ENCODE data around the gene RPTOR. TPM values are rescaled to one million over a fixed set of nuclear protein-coding genes. Genes with fewer than 3 reads are reported as not detected.
"Not testable (repeated sequence)": the region's sequence is repeated elsewhere in the genome, so short reads cannot be mapped to it uniquely, and the experiment has no call there.

Gene RPTOR, protein sequence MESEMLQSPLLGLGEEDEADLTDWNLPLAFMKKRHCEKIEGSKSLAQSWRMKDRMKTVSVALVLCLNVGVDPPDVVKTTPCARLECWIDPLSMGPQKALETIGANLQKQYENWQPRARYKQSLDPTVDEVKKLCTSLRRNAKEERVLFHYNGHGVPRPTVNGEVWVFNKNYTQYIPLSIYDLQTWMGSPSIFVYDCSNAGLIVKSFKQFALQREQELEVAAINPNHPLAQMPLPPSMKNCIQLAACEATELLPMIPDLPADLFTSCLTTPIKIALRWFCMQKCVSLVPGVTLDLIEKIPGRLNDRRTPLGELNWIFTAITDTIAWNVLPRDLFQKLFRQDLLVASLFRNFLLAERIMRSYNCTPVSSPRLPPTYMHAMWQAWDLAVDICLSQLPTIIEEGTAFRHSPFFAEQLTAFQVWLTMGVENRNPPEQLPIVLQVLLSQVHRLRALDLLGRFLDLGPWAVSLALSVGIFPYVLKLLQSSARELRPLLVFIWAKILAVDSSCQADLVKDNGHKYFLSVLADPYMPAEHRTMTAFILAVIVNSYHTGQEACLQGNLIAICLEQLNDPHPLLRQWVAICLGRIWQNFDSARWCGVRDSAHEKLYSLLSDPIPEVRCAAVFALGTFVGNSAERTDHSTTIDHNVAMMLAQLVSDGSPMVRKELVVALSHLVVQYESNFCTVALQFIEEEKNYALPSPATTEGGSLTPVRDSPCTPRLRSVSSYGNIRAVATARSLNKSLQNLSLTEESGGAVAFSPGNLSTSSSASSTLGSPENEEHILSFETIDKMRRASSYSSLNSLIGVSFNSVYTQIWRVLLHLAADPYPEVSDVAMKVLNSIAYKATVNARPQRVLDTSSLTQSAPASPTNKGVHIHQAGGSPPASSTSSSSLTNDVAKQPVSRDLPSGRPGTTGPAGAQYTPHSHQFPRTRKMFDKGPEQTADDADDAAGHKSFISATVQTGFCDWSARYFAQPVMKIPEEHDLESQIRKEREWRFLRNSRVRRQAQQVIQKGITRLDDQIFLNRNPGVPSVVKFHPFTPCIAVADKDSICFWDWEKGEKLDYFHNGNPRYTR (N-terminal part only)
- 40.9 TPM for total RNA-seq

DNA sequence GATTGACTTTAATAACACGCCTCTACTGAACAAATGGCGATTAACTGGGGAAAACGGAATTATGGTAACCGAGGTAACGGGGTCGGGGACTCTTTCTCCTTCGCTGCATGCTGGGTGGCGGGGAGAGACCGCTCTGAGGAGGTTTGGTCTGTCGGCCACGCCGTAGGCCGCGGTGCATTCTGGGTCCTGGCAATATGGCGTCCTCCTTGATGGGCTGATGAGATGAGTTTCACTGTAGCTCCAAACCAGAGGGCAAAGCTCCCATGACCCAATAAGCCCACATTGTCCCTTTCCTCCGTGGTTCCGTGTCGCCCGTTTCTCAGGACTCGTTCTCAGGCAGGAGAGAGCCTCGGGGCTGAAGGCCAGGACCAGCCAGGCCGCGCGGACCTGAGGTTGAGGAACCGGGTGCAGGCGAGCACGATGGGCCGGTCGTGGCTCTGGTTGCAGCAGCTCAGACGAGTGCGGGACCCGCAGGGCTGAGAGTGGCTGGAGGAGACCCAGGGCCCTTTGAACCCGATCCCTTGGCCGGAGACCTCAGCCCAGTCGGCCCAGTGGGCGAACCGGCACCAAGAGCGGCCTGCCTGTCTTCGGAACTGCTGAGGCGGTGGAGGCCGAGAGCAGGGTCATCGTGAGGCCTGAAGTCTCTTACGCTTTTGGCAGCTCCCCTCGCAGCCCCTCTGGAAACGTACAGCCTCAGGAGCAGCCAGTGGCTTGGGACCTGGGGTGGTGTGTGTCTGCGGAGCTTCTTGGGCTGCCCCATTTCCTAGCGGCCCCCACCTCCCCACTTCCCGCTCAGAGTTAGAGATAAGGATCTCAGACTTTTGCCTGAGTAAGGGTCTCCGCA is at the start of gene RPTOR:
Gene RPTOR (plus strand): TSS at position 184 of the 844 bp plus-strand sequence. CDS start 792 bp downstream, outside the sequence.
- peak; percentile 97 for DNase-seq

DNA sequence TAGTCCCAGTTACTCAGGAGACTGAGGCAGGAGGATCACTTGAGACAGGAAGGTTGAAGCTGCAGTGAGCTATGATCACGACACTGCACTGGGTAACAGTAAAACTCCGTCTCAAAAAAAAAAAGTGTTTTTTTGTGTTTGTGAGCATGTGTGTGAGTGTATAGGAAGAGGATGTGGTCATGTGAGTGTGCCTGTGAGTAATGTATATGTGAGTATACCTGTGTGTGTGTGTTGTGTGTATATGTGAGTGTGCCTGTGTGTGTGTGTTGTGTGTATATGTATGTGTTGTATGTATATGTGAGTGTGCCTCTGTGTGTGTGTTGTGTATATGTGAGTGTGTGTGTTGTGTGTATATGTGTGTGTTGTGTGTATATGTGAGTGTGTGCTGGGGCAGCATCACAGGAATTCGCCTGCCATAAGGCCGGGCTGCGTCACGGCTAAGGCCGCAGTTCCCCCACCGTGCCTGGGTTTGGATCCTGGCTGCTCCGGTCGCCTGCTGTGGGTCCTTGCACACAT is 46.9 kb upstream of the RPTOR start:
- no peak for DNase-seq

DNA sequence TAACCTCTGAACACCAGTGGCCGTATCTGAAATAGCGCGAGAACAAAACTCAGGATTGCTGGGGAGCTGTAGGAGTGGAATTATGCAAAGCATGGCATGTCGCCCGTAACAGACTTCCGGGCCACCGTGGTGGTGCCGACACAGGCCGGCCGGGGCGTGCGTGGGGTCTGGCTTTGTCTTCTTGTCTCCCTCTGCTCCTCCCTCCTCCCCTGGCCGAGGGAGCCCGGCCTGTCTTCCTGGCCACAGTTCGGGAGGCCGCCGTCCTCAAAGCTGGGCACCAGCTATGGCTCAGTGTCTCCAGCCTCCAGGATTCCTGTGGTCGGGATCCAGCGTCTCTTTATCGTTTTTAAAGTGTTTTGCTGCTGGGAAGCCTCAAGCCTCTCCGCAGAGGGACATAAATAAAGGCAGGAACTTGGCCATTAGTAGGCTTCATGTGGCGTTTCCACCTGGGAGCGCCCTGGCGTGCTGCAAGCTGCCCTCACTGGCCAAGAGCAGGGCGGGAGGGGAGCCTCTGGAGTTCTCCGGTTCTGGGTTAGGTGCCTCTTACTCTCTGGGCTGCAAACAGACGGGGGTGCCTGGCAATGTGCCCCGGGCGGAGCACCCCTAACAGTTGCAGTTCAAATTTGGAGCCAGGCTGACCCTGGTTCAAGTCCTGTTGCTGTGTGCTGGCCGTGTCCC is 46.3 kb upstream of the RPTOR start:
- no peak for DNase-seq

DNA sequence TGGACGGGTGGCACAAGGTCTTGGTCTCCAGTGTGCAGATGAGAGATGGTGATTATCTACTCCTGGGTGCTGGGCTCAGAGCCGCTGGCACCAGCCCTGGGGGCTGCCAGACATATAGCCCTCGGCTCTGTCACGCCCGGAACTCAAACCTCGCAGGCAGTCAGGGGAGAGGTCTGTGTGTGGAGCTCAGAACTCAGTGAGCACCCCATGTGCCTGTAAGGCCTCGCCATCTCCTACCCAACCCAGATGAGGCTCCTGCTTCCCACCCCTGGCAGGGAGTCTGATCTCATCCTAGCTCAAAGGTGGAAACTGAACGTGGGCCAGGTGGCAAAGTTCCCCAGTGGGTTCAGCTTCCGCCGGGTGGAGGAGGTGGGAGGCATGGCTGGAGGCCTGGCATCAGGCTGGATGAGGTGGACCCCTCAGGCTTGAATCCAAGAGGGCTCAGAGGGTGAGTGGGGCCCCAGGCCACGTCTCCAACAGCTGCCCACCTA is 45.7 kb upstream of the RPTOR start:
- DNase-seq = no peak

DNA sequence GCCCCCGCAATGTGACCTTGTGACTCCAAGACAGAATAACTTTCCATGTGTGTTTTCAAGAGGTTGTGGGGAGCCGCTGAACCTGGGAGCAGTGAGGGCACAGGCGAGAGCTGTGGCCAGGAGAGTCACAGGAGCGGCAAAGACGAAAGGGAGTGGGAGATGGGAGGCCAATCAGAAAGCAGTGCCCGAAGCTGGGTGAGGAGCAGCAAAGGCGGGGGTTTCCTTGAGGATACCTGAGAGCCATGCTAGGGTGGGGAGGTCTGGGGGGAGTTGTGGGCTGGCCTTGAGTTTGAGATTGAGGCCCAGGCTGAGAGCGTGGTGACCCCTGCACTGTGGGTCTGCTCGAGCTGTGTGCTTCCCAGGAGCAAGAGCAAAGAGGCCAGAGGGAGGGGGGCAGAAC is 45.1 kb upstream of the RPTOR start:
- DNase-seq = no peak

DNA sequence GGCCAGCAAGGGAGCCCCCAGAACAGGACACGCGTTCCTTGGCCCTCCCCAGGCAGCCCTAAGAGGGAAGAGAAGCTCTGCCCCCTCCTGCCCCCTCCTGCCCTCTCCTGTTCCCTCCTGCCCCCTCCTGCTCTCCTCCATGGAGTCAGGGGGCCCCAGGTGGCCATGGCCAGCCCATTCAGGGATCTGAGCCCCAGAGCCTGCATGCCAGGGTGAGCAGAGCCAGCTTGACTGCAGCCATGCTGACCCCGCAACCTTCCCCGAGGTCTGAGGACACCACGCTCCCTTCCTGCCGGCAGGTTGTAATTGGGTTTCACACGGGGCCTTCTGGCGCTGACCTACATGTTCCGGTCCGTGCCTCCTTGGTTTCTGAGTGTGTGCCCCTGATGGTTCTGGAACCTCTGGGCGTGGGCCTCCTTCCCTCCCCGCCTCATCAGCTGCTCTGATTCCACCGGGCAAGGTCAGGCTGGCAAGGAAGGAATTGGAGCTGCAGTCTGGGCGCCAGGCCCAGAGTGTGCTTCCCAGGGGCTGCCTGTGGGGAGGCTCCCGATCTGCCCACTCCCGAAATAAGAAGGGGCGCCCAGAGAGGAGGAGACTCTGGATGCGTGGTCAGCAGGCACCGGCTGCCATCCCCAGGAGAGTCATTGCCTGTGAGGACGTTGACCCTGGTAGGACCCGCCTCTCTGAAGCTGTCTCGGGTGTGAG is 44.5 kb upstream of the RPTOR start:
- DNase-seq = no peak

DNA sequence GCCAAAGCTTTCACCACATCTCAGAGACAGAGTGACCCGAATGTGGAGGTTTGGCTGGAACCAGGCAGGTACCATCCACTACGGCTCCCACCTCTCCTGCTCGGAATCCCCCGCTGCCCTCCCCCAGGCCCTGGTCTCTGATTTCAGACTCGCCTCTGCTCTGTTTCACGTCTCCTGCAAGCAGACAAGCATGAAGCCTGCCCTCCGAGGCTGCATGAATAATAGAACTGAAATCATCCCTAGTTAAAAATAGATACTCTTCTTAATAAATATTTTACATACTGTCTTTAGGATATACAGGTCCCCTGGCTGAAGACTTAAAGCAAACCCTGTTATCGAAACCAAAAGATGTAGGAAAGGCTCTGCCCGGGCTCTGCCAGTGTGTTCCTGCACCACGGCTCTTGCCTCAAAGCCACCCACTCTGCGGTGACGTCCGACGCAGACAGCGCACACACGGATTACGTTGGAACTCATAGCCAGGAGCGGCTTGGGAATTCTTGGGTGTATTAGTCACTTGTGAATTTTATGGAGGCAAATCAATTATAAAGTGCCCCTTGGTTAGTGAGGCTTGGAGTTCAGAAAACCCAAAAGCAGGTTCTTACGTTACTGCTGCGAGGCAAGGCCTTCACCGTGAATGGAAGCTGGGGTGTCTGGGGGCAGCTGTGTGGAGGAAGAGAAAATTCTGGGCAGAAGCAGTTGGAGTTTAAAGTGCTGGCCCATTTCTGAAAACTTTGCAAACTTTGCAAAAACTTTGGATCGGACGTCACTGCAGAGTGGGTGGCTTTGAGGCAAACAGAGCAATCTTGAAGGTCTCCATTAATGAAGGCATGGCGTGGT is 42.7 kb upstream of the RPTOR start:
- DNase-seq = no peak

DNA sequence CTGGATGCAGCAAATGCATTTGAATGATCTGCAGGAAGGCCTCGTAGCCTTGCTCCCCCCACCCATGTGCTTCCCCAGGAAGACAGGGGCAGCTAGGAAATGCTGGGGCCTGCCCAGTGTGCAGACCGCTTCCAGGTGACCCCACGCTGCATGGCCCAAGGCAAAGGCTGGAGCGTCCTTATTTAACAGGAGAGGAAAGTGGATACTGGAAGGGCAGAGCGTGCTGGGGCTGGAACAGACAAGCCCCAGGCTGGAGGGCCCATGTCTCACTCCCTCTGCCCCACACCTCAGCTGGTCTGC is 42.1 kb upstream of the RPTOR start:
- no peak for DNase-seq

DNA sequence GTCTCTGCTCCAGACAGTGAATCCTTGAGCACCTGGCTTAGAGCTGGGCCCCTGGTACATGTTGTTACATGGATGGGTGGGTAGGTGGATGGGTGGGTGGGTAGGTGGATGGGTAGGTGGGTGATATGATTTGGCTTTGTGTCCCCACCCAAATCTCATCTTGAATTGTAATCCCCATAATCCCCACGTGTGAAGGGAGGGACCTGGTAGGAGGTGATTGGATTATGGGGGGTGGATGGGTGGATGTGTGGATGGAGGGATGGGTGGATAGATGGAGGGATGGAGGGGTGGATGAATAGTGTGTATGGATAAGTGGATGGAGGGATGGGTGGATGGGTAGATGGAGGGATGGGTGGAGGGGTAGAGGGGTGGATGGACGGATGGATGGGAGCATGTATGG is 41.6 kb upstream of the RPTOR start:
- DNase-seq = no peak

DNA sequence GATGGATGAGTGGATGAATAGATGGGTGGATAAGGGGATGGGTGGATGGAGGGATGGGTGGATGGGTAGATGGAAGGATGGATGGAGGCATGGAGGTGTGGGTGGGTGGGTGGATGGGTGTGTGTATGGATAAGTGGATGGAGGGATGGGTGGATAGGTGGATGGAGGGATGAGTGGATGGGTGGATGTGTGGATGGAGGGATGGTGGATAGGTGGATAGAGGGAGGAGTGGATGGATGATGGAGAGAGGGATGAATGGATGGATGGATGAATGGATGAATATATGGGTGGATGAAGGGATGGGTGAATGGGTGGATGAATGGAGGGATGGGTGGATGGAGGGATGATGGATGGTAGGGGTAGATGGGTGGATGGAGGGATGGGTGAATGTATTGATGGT is 40.7 kb upstream of the RPTOR start:
- no peak for DNase-seq

DNA sequence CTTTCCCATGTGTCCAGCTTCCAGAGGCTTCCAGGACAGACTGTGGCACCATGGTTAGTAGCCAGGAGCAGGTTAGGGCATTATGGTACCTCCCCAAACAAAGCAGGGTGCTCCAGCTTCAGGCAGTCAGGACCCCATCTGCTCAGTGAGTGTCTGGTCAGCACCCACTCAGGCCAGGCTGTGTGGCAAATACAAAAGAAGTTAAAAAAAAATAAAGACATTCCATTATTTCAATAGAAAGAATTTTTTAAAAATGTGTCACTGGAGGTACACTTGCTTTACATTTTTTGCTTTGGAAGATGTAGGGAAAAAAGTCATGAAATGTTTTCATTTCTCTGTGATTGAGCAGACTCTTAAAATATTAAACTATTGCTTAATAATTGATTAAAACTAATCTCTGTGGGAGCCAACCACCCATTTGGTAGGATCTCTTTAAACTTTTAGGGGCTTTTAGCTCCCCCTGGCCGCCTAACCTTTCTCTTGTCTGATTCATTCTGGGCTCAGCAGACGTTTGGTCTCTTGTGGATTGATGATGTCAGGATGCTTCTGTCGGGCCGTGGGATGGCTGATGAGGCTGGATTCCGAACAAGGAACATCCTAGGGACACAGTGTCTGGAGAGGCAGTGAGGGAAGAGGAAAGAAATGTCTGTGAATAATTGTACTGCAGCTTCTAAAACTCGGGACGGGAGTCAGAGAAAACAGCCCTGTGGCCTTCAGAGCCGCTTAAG is 39.8 kb upstream of the RPTOR start:
- peak; percentile 10 for DNase-seq

DNA sequence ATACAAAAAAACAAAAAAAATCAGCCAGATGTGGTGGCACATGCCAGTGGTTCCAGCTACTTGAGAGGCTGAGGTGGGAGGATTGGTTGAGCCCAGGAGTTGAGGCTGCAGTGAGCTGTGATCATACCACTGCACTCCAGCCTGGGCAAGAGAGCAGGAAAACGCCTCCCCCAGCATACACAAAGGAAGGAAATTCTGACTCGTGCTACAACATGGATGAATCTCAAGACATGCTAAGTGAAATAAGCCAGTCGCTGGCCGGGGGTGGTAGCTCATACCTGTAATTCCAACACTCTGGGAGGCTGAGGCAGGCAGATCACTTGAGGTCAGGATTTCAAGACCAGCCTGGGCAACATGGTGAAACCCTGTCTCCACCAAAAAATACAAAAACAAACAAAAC is 37.5 kb upstream of the RPTOR start:
- DNase-seq = not testable (repeated sequence)

DNA sequence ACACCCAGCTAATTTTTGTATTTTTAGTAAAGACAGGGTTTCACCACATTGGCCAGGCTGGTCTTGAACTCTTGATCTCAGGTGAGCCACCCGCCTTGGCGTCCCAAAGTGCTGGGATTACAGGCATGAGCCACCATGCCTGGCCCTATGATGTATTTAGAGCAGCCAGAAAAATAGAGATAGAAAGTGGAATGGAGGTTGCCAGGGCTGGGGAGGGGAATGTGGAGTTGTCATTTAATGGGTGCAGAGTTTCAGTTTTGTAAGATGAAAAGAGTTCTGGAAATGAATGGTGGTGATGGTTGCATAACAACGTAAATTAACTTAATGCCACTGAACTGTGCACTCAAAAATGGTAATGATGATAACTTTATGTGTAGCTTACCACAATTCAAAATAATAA is 36.7 kb upstream of the RPTOR start:
- DNase-seq = no peak

DNA sequence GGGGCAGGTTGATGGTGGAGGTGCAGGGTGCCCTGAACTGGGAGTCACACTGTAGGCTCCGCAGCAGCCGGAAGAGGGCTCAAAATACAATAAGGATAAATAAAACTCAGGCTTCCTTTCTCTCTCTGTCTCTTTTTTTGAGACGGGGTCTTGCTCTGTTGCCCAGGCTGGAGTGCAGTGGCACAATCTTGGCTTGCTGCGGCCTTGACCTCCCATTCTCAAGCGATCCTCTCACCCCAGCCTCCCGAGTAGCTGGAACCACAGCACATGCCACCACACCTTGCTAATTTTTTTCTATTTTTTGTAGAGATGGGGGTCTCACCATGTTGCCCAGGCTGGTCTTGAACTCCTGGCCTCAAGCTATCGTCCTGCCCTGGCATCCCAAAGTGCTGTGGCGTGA is 35.3 kb upstream of the RPTOR start:
- no peak for DNase-seq

DNA sequence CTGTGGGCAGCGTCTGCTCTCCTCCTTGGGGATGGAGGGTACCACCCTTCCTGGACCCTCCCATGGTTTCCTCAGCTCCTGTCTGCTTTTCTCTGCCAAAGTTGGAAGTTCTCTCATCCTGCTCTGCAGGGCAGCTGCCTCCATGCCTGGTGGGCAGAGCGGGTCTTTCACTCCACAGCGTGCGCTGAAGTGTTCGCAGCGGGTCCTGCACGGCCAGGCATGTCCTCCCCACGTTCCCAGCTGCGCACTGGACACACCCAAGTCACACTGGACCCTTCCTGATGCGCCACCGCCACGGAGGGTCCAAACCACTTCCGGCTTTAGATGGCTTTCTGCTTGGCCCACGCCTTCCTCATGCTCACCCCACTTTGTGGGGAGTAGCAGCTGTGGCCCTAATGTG is 34.5 kb upstream of the RPTOR start:
- DNase-seq = no peak

DNA sequence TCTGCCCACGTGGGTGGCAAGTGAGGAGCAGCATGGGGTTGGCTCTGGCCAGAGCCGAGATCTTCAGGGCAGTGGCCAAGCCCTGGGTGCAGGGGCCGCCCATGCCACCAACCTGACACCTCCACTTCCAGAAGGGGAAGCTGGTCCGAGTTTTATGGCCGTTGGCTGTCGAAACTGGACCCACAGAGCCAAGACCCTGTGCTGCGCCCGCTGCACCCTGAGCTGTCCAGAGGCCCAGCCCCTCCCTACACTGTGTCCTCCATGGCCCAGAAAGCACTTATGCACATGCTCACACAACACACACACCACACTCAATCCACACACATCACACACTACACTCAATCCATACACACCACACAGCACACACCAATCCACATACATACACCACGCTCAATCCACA is 33.9 kb upstream of the RPTOR start:
- DNase-seq = no peak

DNA sequence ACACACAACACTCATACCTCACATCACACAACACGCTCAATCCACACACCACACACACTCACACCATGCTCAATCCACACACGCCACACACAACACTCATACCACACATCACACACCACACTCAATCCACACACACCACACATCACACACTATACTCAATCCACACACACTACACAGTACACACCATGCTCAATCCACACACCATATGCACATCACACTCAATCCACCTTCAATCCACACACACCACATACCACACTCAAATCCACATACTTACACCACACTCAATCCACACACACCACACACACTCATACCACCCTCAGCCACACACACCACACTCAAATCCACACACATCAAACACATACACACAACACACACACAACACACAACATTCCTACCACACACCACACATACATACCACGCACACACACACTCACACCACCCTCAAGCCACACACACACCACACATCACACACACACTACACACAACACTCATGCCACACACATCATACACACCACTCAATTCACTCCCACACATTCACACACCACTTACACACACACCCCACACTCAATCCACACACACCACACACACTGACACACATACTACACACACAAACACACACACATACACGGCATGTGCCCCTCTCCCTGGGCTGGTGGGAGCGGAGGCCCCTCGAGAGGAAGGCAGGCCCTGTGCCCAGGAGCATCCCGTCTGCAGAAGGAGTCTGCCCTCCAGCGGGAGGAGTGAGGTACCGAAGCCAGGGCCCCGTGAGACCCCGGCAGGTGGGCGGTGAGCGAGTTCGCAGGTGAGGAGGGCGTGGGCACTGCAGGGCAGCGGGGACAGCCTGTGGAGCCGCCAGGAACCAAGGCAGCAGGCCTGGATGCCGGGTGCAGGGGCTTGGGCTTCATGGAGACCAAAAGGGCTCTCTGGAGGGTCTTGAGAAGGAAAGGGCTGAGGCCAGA is 33.1 kb upstream of the RPTOR start:
- no peak for DNase-seq

DNA sequence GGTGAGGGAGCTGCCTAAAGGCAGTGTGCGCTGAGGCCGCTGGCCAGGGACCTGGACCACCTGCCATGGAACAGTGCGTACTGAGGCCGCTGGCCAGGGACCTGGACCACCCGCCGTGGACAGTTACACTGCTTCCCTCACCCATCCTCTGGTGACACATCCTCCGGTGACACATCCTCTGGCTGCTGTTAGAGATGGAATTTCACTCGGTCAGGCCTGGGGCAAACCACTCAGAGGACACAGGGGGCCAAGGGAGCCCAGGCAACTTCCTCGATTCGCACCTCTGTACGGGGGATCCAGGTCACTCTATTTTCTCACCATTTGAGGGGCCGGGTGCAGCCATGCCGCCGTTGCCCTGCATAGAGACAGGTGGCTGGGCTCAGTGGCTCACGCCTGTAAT is 32.4 kb upstream of the RPTOR start:
- DNase-seq = no peak
